ENCODE data around the gene ONECUT2.

ONECUT2 gene

GRCh38 chr18:57533006-57533867 is 98.1 kb downstream of the ONECUT2 start:
- DNase-seq: no peak

DNA sequence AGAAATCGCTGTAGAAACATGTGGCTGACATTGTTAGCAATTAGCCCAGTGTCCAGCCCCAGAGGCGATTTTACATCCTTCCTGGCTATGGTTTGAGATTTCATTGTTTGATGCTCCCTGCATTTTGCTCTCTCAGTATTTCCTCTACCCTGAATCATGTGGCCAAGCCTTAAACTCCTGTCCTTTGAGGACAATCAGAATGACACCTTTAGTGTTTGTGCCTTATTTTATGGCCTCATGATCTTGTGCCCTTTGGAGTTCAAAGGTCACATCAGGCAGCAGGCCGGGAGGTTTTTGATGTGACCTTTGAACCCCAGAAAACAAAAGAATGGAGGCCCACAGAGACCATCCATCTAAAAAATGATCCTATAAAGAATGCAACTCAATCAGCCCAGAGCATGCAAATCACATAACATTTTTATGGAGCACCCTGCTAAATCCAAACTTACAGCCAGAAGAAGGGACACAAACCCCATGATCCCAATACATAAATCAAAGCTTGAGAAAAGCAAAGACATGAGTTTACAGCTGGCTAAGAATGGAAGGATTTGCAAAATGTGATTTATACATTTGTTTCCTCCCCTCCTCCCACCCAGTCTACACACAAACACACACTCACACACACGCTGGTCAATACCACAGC is 98.8 kb downstream of the ONECUT2 start:
- no peak for DNase-seq

DNA sequence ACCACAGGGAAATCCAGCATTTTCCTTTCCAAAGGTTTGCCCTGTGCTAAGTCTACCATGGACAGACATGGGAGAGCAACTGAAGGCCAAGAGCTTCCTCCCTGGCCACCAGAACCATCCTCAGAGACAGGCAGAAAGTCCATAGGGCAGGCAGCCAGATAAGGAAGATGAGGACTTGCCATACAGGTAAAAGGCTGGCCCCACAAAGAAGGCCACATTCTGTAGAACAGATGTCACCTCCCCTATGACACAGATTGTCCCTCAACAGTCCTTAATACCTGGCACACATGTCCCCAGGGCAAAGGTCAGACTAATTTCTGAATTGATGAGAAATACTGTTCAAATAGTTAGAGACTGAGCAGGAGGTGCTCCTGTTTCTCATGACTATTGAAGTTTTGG is 99.3 kb downstream of the ONECUT2 start:
- no peak for DNase-seq

GRCh38 chr18:57538614-57539013 is 103.4 kb downstream of the ONECUT2 start:
- DNase-seq: no peak

- no peak for DNase-seq
These were observed 104.5 kb downstream of the ONECUT2 start for GRCh38 chr18:57539702-57540101.

Measured in activated CD8-positive, alpha-beta memory T cell treated with anti-CD3 and anti-CD28 coated beads for 24 hours (primary cell).